Body of pancreas (tissue), 4 donors: ENCODE measurements around the gene GPR3.

Source experiments
- POLR2A ChIP-seq, 3 donors: fragments of 450-650 bp; IDR thresholded peaks; one replicate each; pipeline ENCODE4 v1.6.1; 2016; ENCODE audit warnings: antibody characterized with exemption in 3 of 3, mild to moderate bottlenecking in 2 of 3
- TF ChIP-seq, protein P1 (sequence below), 7 experiments: fragments of 450-650 bp in 4 of 7; fragments of 200-600 bp in 3 of 7; sonication (generic) in 3 of 7; IDR thresholded peaks; one replicate each; pipeline ENCODE4 v1.5.1; 2016 to 2019; ENCODE audit warnings: antibody characterized with exemption in 7 of 7

DNA sequence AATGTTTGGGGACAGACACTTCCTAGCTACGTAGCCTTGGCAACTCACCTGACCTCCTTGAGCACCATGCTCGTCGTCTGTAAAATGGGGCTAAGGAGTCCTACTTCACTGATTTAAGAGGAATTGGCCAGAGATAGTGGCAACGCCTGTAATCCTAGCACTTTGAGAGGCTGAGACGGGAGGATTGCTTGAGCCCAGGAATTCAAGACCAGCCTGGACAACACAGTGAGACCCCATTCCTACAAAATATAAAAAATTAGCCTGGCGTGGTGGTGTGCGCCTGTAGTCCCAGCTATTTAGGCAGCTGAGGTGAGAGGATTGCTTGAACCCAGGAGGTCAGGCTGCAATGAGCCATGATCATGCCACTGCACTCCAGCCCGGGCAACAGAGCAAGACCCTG is 46.1 kb upstream of the GPR3 start:
- no peak for TF ChIP-seq POLR2A (IDR thresholded peaks at IDR 0.05)
- TF ChIP-seq, protein P1, sequence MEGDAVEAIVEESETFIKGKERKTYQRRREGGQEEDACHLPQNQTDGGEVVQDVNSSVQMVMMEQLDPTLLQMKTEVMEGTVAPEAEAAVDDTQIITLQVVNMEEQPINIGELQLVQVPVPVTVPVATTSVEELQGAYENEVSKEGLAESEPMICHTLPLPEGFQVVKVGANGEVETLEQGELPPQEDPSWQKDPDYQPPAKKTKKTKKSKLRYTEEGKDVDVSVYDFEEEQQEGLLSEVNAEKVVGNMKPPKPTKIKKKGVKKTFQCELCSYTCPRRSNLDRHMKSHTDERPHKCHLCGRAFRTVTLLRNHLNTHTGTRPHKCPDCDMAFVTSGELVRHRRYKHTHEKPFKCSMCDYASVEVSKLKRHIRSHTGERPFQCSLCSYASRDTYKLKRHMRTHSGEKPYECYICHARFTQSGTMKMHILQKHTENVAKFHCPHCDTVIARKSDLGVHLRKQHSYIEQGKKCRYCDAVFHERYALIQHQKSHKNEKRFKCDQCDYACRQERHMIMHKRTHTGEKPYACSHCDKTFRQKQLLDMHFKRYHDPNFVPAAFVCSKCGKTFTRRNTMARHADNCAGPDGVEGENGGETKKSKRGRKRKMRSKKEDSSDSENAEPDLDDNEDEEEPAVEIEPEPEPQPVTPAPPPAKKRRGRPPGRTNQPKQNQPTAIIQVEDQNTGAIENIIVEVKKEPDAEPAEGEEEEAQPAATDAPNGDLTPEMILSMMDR (IDR thresholded peaks at IDR 0.05), result no peak
